Liver (tissue), 3 donors: Measurements from ENCODE around the gene ERBIN.

ENCODE experiments used
- CTCF ChIP-seq: fragments of 150-350 bp; IDR thresholded peaks from 2 replicates; pipeline ENCODE4 v1.5.1; 2017; ENCODE audit warnings: improper control_type of control experiment, low read depth, low read length; ENCODE audit not compliant: missing input control
- TAF1 ChIP-seq: conservative IDR thresholded peaks from 2 replicates; pipeline ENCODE4 v1.6.1; 2016; ENCODE audit warnings: antibody characterized with exemption, mild to moderate bottlenecking
- TF ChIP-seq, protein P1 (sequence below): IDR thresholded peaks from 2 replicates; pipeline ENCODE4 v1.6.1; 2016; ENCODE audit warnings: antibody characterized with exemption, mild to moderate bottlenecking
- donor health status: healthy.
- donor health status: healthy.

DNA sequence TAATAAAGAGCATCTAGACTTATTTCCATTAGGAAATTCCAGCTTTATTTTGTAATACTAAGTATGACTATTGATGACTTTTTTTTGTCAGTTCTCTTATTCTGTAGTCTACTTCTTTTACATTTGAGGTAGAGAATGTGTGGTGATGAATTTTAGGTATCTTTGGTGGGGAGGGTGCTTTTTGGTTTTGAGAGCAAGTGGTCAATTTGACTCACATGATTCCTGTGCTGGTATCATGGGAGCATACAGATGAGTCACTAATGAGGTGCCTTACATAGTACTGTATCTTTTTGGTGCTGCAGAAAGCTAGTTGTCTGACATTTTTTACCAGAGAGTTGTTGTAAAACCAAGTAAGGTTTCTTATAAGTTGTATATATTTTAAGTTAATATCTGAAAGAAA lies 35.3 kb downstream of the ERBIN start:
- TF ChIP-seq TAF1 (no peak), CTCF (no peak)
- TF ChIP-seq, protein P1, sequence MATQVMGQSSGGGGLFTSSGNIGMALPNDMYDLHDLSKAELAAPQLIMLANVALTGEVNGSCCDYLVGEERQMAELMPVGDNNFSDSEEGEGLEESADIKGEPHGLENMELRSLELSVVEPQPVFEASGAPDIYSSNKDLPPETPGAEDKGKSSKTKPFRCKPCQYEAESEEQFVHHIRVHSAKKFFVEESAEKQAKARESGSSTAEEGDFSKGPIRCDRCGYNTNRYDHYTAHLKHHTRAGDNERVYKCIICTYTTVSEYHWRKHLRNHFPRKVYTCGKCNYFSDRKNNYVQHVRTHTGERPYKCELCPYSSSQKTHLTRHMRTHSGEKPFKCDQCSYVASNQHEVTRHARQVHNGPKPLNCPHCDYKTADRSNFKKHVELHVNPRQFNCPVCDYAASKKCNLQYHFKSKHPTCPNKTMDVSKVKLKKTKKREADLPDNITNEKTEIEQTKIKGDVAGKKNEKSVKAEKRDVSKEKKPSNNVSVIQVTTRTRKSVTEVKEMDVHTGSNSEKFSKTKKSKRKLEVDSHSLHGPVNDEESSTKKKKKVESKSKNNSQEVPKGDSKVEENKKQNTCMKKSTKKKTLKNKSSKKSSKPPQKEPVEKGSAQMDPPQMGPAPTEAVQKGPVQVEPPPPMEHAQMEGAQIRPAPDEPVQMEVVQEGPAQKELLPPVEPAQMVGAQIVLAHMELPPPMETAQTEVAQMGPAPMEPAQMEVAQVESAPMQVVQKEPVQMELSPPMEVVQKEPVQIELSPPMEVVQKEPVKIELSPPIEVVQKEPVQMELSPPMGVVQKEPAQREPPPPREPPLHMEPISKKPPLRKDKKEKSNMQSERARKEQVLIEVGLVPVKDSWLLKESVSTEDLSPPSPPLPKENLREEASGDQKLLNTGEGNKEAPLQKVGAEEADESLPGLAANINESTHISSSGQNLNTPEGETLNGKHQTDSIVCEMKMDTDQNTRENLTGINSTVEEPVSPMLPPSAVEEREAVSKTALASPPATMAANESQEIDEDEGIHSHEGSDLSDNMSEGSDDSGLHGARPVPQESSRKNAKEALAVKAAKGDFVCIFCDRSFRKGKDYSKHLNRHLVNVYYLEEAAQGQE, result no peak
